ENCODE results near the gene G0S2.

G0S2 gene, protein sequence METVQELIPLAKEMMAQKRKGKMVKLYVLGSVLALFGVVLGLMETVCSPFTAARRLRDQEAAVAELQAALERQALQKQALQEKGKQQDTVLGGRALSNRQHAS

DNA sequence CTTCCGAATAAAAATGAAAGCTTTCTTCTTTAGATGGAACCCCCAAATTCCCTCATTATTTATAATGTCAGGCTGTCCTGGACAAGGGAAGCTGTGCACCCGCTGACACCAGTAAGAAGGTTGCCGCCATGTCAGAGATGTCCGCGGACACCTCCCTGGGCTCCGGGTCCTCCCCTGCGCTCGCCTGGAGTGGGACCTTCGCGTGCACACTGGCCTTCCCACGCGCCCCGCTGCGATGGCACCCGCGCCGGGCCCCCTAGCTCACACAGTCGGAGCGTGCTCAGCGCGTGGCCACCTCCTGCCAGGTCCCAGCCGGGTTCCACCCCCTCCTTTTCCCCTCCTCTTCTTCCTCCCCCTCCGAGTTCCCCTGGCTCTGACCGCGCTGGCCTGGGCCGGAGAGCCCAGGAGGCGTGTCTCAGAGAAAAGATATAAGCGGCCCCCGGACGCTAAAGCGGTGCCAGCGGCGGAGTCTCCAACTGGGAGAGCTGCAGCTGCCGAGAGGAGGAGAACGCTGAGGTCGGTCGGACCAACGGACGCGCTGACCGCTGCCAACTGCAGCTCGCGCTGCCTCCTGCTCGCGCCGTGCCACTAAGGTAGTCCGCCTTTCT, at the start of gene G0S2:
Gene G0S2 (plus strand): TSS at position 456 of the 608 bp plus-strand sequence. CDS start 273 bp downstream, outside the sequence.
- Histone ChIP-seq H3K4me1 (ENCODE audit: insufficient read depth, low read length, severe bottlenecking) (no peaks in the 10 kb centered on the region), H3K9me3 (ENCODE audit: low read length) (no peaks in the 10 kb centered on the region), H3K36me3 (ENCODE audit: insufficient read depth, low read length) (no peaks in the 10 kb centered on the region), H4K20me1 (ENCODE audit: insufficient read depth, low read length) (no peaks in the 10 kb centered on the region), H3K9me2 (ENCODE audit: low read depth, low read length) (no peaks in the 10 kb centered on the region), H2AFZ (ENCODE audit: low read length) (no peak within 1 kb of the TSS), H3K27me3 (ENCODE audit: insufficient read depth, low read length) (no peaks in the 10 kb centered on the region), H3K4me2 (ENCODE audit: low read length) (no peak within 1 kb of the TSS), H3K27ac (ENCODE audit: low read depth, low read length, poor library complexity, severe bottlenecking) (no peak within 1 kb of the TSS), H3K79me2 (ENCODE audit: insufficient read depth, low read length) (no peaks in the 10 kb centered on the region), H3F3A (ENCODE audit: insufficient read depth, low read length) (no peaks in the 10 kb centered on the region), H3K4me3 (ENCODE audit: low read depth, low read length, poor library complexity, severe bottlenecking) (no peak within 1 kb of the TSS), H3K9ac (ENCODE audit: low read length) (no peak within 1 kb of the TSS)
- TF ChIP-seq, protein P1, sequence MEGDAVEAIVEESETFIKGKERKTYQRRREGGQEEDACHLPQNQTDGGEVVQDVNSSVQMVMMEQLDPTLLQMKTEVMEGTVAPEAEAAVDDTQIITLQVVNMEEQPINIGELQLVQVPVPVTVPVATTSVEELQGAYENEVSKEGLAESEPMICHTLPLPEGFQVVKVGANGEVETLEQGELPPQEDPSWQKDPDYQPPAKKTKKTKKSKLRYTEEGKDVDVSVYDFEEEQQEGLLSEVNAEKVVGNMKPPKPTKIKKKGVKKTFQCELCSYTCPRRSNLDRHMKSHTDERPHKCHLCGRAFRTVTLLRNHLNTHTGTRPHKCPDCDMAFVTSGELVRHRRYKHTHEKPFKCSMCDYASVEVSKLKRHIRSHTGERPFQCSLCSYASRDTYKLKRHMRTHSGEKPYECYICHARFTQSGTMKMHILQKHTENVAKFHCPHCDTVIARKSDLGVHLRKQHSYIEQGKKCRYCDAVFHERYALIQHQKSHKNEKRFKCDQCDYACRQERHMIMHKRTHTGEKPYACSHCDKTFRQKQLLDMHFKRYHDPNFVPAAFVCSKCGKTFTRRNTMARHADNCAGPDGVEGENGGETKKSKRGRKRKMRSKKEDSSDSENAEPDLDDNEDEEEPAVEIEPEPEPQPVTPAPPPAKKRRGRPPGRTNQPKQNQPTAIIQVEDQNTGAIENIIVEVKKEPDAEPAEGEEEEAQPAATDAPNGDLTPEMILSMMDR (IDR thresholded peaks at IDR 0.05; ENCODE audit: low read length): no peak
- TF ChIP-seq EZH2 (IDR thresholded peaks at IDR 0.05; ENCODE audit: borderline replicate concordance, low read length): no peak

- Histone ChIP-seq H3K4me2 (ENCODE audit: low read length) (no peak overlapping the region), H3K27ac (ENCODE audit: low read depth, low read length, poor library complexity, severe bottlenecking) (no peak overlapping the region), H3K9ac (ENCODE audit: low read length) (no peak overlapping the region), H4K20me1 (ENCODE audit: insufficient read depth, low read length) (no peaks in the 10 kb centered on the region), H3K4me1 (ENCODE audit: insufficient read depth, low read length, severe bottlenecking) (no peaks in the 10 kb centered on the region), H3K9me3 (ENCODE audit: low read length) (no peaks in the 10 kb centered on the region), H3K36me3 (ENCODE audit: insufficient read depth, low read length) (no peaks in the 10 kb centered on the region), H2AFZ (ENCODE audit: low read length) (no peak overlapping the region), H3F3A (ENCODE audit: insufficient read depth, low read length) (no peaks in the 10 kb centered on the region), H3K9me2 (ENCODE audit: low read depth, low read length) (no peaks in the 10 kb centered on the region), H3K4me3 (ENCODE audit: low read depth, low read length, poor library complexity, severe bottlenecking) (no peak overlapping the region), H3K79me2 (ENCODE audit: insufficient read depth, low read length) (no peaks in the 10 kb centered on the region), H3K27me3 (ENCODE audit: insufficient read depth, low read length) (0 out of 2 replicates have a peak, but pooled peaks cover 4% of the 10 kb centered on the region)
- no peak for TF ChIP-seq EZH2 (IDR thresholded peaks at IDR 0.05; ENCODE audit: borderline replicate concordance, low read length)
- TF ChIP-seq, protein P1 (IDR thresholded peaks at IDR 0.05; ENCODE audit: low read length): no peak
These were observed 49.4 kb upstream of the G0S2 start for GRCh38 chr1:209625791-209626285.

DNA sequence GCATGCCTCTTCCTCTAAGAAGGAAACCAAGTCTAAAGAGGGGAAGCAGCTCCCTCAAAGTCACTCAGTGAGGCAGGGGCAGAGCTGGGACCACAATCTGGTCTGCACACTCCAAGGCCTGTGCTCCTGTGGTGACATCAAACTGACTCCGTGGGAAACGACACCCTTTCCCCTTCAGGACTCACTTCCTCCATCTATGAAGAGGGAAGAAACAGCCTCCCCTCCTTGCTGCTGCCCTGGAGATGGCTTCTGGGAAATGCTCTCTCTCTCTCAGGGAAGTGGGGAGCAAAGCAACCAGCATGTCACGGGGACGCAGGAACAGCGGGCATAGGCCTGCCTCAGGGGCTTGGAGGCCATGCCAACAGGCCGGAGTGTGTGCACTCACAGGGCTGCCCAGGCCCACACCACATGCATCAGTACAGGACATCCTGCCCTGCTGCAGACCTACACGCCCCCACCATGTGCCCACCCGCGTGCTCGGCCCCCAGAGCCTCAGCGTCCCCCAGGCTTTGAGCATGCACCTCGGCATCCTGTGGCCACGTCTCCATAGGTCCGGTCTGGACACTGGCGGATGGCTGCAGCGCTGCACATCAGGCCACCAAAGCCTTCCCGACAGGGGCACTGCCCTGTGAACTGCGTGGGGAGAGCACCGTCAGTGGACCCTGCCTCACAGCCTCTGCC, 48.7 kb upstream of the G0S2 start:
- Histone ChIP-seq H3K36me3 (ENCODE audit: insufficient read depth, low read length) (no peaks in the 10 kb centered on the region), H2AFZ (ENCODE audit: low read length) (no peak overlapping the region), H3F3A (ENCODE audit: insufficient read depth, low read length) (no peaks in the 10 kb centered on the region), H4K20me1 (ENCODE audit: insufficient read depth, low read length) (no peaks in the 10 kb centered on the region), H3K4me2 (ENCODE audit: low read length) (no peak overlapping the region), H3K9me2 (ENCODE audit: low read depth, low read length) (no peaks in the 10 kb centered on the region), H3K9ac (ENCODE audit: low read length) (no peak overlapping the region), H3K27ac (ENCODE audit: low read depth, low read length, poor library complexity, severe bottlenecking) (no peak overlapping the region), H3K9me3 (ENCODE audit: low read length) (no peaks in the 10 kb centered on the region), H3K79me2 (ENCODE audit: insufficient read depth, low read length) (no peaks in the 10 kb centered on the region), H3K4me3 (ENCODE audit: low read depth, low read length, poor library complexity, severe bottlenecking) (no peak overlapping the region), H3K27me3 (ENCODE audit: insufficient read depth, low read length) (0 out of 2 replicates have a peak, but pooled peaks cover 4% of the 10 kb centered on the region), H3K4me1 (ENCODE audit: insufficient read depth, low read length, severe bottlenecking) (no peaks in the 10 kb centered on the region)
- TF ChIP-seq, protein P1 (IDR thresholded peaks at IDR 0.05; ENCODE audit: low read length): no peak
- TF ChIP-seq EZH2 (IDR thresholded peaks at IDR 0.05; ENCODE audit: borderline replicate concordance, low read length): no peak

All from OCI-LY1 (cell line).